Measurements from ENCODE around the gene ZNF346. TPM values are rescaled to one million over a fixed set of nuclear protein-coding genes. Genes with fewer than 3 reads are reported as not detected.

Gene ZNF346
- total and polyA plus RNA-seq, 10 of the 15 experiments (the other 5 are each of a cell fraction or from before 2014, with no cell fraction given), result 6.5 to 30.2 (median 24.0) TPM

GRCh38 chr5:177036443-177036842, 13.9 kb downstream of the ZNF346 start:
- POLR2A ChIA-PET, result interaction anchor here (0.6 to 1.1 kb wide), 3 partner anchors 17 to 240 kb away, joined by 3 to 6 read pairs (median 3); no protein-coding TSS in a partner anchor
- intact Hi-C loops (cut with micrococcal nuclease; ENCODE audit: unreplicated experiment) (no loop called here), in situ Hi-C loops (cut with MboI) (no loop called here)
- Histone ChIP-seq H3K36me3 (ENCODE audit: control insufficient read depth in 2 of 2, insufficient read depth in 2 of 2, low read length in 1 of 2) (peaks cover 0 to 6% of the 10 kb centered on the region in 2 experiments; a peak in 3 of 4 replicates), H3K4me2 (ENCODE audit: control insufficient read depth, insufficient read depth) (no peak overlapping the region; the same call in 1 of the 2 replicates), H3K4me3 (no peak overlapping the region), H3K4me1 (ENCODE audit: control insufficient read depth, insufficient read depth, low read length) (peaks cover 16% of the 10 kb centered on the region), H4K20me1 (ENCODE audit: control insufficient read depth, insufficient read depth) (no peaks in the 10 kb centered on the region), H3K79me2 (ENCODE audit: control insufficient read depth, insufficient read depth, low read length) (peaks cover 6% of the 10 kb centered on the region), H3K9me3 (replicated peaks; ENCODE audit: control insufficient read depth, insufficient read depth, low read length) (no peaks in the 10 kb centered on the region), H3K27ac (ENCODE audit: control insufficient read depth, insufficient read depth) (no peak overlapping the region), H3K27me3 (replicated peaks in 1 of 2; ENCODE audit: control insufficient read depth in 2 of 2, insufficient read depth in 2 of 2, low read length in 1 of 2) (no peaks in the 10 kb centered on the region), H3K9ac (ENCODE audit: control insufficient read depth, insufficient read depth, low read length) (no peak overlapping the region), H2AFZ (ENCODE audit: control insufficient read depth, low read depth, low read length) (no peak overlapping the region)
- FAIRE-seq (no peak), DNase-seq (ENCODE audit: low read depth, low spot score) (no peak), ATAC-seq (peak; percentile 19)
- TF ChIP-seq HDAC2 (IDR thresholded peaks at IDR 0.05) (no peak), NBN (IDR thresholded peaks at IDR 0.05) (no peak), EP300 (IDR thresholded peaks at IDR 0.05; ENCODE audit: borderline replicate concordance in 1 of 2, control insufficient read depth in 1 of 2, low read depth in 2 of 2, low read length in 2 of 2) (no peak), POLR2AphosphoS5 (IDR thresholded peaks at IDR 0.05; ENCODE audit: low read length) (no peak), STAT3 (IDR thresholded peaks at IDR 0.05; ENCODE audit: low read depth, low read length) (no peak), RAD51 (IDR thresholded peaks at IDR 0.05) (no peak), SMC3 (IDR thresholded peaks at IDR 0.05; ENCODE audit: borderline replicate concordance, low read length) (no peak), MYC (IDR thresholded peaks at IDR 0.05; ENCODE audit: insufficient read depth, insufficient read length, insufficient replicate concordance, low read length, severe bottlenecking) (no peak), HCFC1 (IDR thresholded peaks at IDR 0.05; ENCODE audit: low read length) (no peak), ZNF622 (IDR thresholded peaks at IDR 0.05) (no peak), ZBTB40 (IDR thresholded peaks at IDR 0.05; ENCODE audit: borderline replicate concordance) (no peak), NR2F1 (conservative IDR thresholded peaks at IDR 0.05) (no peak), EED (IDR thresholded peaks at IDR 0.05; ENCODE audit: low read depth) (no peak), RELA (IDR thresholded peaks at IDR 0.05; ENCODE audit: borderline replicate concordance, partially characterized antibody) (no peak), SKIL (IDR thresholded peaks at IDR 0.05; ENCODE audit: low read depth, poor library complexity, severe bottlenecking) (no peak), TARDBP (IDR thresholded peaks at IDR 0.05; ENCODE audit: borderline replicate concordance) (no peak)
- TF ChIP-seq, protein P1, sequence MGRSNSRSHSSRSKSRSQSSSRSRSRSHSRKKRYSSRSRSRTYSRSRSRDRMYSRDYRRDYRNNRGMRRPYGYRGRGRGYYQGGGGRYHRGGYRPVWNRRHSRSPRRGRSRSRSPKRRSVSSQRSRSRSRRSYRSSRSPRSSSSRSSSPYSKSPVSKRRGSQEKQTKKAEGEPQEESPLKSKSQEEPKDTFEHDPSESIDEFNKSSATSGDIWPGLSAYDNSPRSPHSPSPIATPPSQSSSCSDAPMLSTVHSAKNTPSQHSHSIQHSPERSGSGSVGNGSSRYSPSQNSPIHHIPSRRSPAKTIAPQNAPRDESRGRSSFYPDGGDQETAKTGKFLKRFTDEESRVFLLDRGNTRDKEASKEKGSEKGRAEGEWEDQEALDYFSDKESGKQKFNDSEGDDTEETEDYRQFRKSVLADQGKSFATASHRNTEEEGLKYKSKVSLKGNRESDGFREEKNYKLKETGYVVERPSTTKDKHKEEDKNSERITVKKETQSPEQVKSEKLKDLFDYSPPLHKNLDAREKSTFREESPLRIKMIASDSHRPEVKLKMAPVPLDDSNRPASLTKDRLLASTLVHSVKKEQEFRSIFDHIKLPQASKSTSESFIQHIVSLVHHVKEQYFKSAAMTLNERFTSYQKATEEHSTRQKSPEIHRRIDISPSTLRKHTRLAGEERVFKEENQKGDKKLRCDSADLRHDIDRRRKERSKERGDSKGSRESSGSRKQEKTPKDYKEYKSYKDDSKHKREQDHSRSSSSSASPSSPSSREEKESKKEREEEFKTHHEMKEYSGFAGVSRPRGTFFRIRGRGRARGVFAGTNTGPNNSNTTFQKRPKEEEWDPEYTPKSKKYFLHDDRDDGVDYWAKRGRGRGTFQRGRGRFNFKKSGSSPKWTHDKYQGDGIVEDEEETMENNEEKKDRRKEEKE (IDR thresholded peaks at IDR 0.05), result no peak
- 60% methylated on average over 5 of the region's 5 CpGs for WGBS (ENCODE audit: insufficient coverage, insufficient replicate concordance, low lambda C conversion rate, missing lambda C conversion rate)
- SMC1A ChIA-PET (ENCODE audit: uncharacterized antibody, unreplicated experiment), result interaction anchor here (0.6 to 1.1 kb wide), 2 partner anchors 14 to 142 kb away, joined by 3 read pairs; partner anchors contain the start of gene ZNF346
- RAD21 ChIA-PET (ENCODE audit: unreplicated experiment), result interaction anchor here (1.2 kb wide), 1 partner anchor 54 kb away, joined by 3 read pairs; no protein-coding TSS in a partner anchor
- BruUV-seq (replicated peaks), result no TSS peak
- CTCF ChIA-PET, result interaction anchor here (1.5 to 2.9 kb wide), 2 partner anchors 10 to 13 kb away, joined by 4 to 15 read pairs; partner anchors contain the start of gene ZNF346
